A549 (cell line): ENCODE measurements around the gene SLC36A2. TPM values are rescaled to one million over a fixed set of nuclear protein-coding genes. Genes with fewer than 3 reads are reported as not detected.
"Not testable (repeated sequence)": the region's sequence is repeated elsewhere in the genome, so short reads cannot be mapped to it uniquely, and the experiment has no call there.

Source experiments
- ATAC-seq, 2 experiments: fragments of 200-7000 bp in 1 of 2; fragments of >200 bp in 1 of 2; cut with Nextera tagmentation in 1 of 2; cut with Tn5 transposase in 1 of 2; 3 replicates each; pipeline versions ENCODE4 v1.8.0 to v1.9.1; 2018 to 2020; ENCODE audit warnings: mild to moderate bottlenecking in 1 of 2, moderate library complexity in 1 of 2
- CTCF ChIA-PET: fragments of 300-600 bp; sonication (Branson Sonifier 250); formaldehyde crosslinking; extraction: SDS; loops from one replicate; lab custom pipeline; 2021; ENCODE audit warnings: antibody characterized with exemption, inconsistent platforms; lab: Yijun Ruan, JAX
- POLR2A ChIA-PET: fragments of 350-600 bp; formaldehyde crosslinking; extraction: SDS; loops from one replicate; lab custom pipeline; 2021; ENCODE audit warnings: antibody characterized with exemption, inconsistent platforms; lab: Yijun Ruan, JAX
- DNase-seq, 2 experiments: peaks; one replicate each; pipeline versions ENCODE4 v3.0.0 to v3.0.0-alpha.2; 2011 to 2016; ENCODE audit warnings: low read depth in 1 of 2, low spot score in 1 of 2
- FAIRE-seq: peaks from 2 replicates; lab custom pipeline; 2011; peaks lifted over from hg19 to GRCh38; lab: Jason Lieb, UNC
- H3K27ac ChIP-seq, 2 experiments: fragments of >200 bp; sonication (Bioruptor Twin); formaldehyde crosslinking; 3 replicates each; pipeline ENCODE4 v1.5.1; 2016 to 2017
- H3K4me1 ChIP-seq: fragments of >200 bp; sonication (Bioruptor Twin); formaldehyde crosslinking; 3 replicates; pipeline ENCODE4 v1.6.1; 2016
- H3K4me2 ChIP-seq: fragments of >200 bp; sonication (Bioruptor Twin); formaldehyde crosslinking; 3 replicates; pipeline ENCODE4 v1.6.1; 2016
- H3K4me3 ChIP-seq: fragments of >200 bp; sonication (Bioruptor Twin); formaldehyde crosslinking; 3 replicates; pipeline ENCODE4 v1.5.1; 2016
- H3K9me3 ChIP-seq: fragments of >200 bp; sonication (Bioruptor Twin); formaldehyde crosslinking; 3 replicates; pipeline ENCODE4 v1.6.1; 2016
- CBX2 ChIP-seq: fragments of 200-600 bp; sonication (generic); IDR thresholded peaks from 2 replicates; pipeline ENCODE4 v1.6.1; 2016; ENCODE audit warnings: low read depth, mild to moderate bottlenecking, borderline replicate concordance
- CBX8 ChIP-seq: fragments of 200-600 bp; sonication (generic); IDR thresholded peaks from 2 replicates; pipeline ENCODE4 v1.6.1; 2016
- CHD2 ChIP-seq: fragments of 150-350 bp; IDR thresholded peaks from 2 replicates; pipeline ENCODE4 v1.6.1; 2014; ENCODE audit warnings: low read length; ENCODE audit not compliant: partially characterized antibody
- ESRRA ChIP-seq: fragments of 150-350 bp; IDR thresholded peaks from 2 replicates; pipeline ENCODE4 v1.6.1; 2014; ENCODE audit warnings: mild to moderate bottlenecking, low read length, borderline replicate concordance
- HEYL ChIP-seq: fragments of 250-450 bp; sonication (Bioruptor Pico); IDR thresholded peaks from 2 replicates; pipeline ENCODE4 v1.8.0; 2021; ENCODE audit warnings: mild to moderate bottlenecking, moderate library complexity
- HOXA7 ChIP-seq: fragments of 250-450 bp; sonication (Bioruptor Pico); IDR thresholded peaks from 2 replicates; pipeline ENCODE4 v1.5.0; 2020; ENCODE audit warnings: mild to moderate bottlenecking, moderate library complexity
- HOXB5 ChIP-seq: fragments of 250-450 bp; sonication (Bioruptor Pico); IDR thresholded peaks from 2 replicates; pipeline ENCODE4 v1.5.0; 2020; ENCODE audit warnings: mild to moderate bottlenecking, moderate library complexity
- MAZ ChIP-seq: fragments of 150-350 bp; IDR thresholded peaks from 2 replicates; pipeline ENCODE4 v1.6.1; 2014; ENCODE audit warnings: antibody characterized with exemption, low read depth, low read length, borderline replicate concordance
- RAD21 ChIP-seq, 2 experiments: fragments of >200 bp in 1 of 2; sonication (Bioruptor Twin) in 1 of 2; formaldehyde crosslinking in 1 of 2; IDR thresholded peaks in 1 of 2; conservative IDR thresholded peaks in 1 of 2; 2 replicates in 1 of 2; 3 replicates in 1 of 2; pipeline ENCODE4 v1.6.1; 2012 to 2018; ENCODE audit warnings: inconsistent platforms in 1 of 2
- RARB ChIP-seq: fragments of 250-450 bp; sonication (Bioruptor Pico); IDR thresholded peaks from 2 replicates; pipeline ENCODE4 v1.8.0; 2021; ENCODE audit warnings: mild to moderate bottlenecking, moderate library complexity
- RCOR1 ChIP-seq: fragments of 150-350 bp; IDR thresholded peaks from 2 replicates; pipeline ENCODE4 v1.6.1; 2014; ENCODE audit warnings: antibody characterized with exemption, low read length, low read depth
- RNF2 ChIP-seq: fragments of 200-600 bp; sonication (generic); IDR thresholded peaks from 2 replicates; pipeline ENCODE4 v1.6.1; 2016; ENCODE audit warnings: low read depth, mild to moderate bottlenecking, antibody characterized with exemption, moderate library complexity, borderline replicate concordance
- WGBS: methylation state at CpG from one replicate; pipeline ENCODE4 v1.1.6; 2017; ENCODE audit errors: missing lambda C conversion rate; 5-methylcytosine and 5-hydroxymethylcytosine counted together
- polyA plus RNA-seq, 4 experiments: library from polyadenylated mRNA; depleted of rRNA in 3 of 4; stranded (reverse); fragments of >200 nt; fragmentation: RNase III in 1 of 4; extraction: RNeasy Plus Mini Kit Qiagen cat#74134 plus additional on column Dnase treatment in 1 of 4; gene quantifications; 2 replicates in 3 of 4; 3 replicates in 1 of 4; pipeline ENCODE4 v1.2.3, GENCODE V29; 2011 to 2017
- TF ChIP-seq, protein P1 (sequence below): IDR thresholded peaks from 2 replicates; pipeline ENCODE4 v1.6.1; 2012; ENCODE audit warnings: low read depth, borderline replicate concordance

SLC36A2 gene
- polyA plus RNA-seq, 2 of the 4 experiments (the other 2 are of a cell fraction) = not detected

DNA sequence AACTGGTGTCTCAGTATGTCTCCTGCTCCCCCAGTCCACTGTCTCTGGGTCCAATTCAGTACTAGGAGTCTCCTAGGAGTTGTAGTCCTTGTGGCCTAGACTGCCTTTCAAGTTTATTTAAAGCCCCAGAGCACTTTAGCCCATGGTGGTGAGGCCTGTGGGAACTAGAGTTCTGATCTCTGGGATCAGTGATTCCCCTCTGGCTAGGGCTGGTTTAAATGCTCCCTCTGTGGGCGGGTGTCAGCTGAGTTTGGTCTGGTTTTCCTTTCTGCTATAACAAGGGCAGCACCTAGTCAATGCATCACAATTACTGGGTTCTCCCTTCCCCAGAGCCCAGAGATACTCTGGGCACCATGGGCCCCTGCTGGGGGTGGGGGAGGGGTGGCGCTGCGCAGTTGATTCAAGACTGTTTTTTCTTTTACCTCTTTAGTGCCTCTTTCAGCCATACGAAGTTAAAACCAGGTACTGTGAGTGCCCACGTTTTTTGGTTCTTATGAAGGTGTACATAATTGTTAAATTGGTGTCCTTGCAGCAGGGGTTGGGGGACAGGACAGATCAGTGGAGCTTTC, 34.5 kb downstream of the SLC36A2 start:
- no peak for ATAC-seq
- TF ChIP-seq CHD2 (no peak), CBX2 (no peak), MAZ (no peak), RNF2 (no peak), HEYL (no peak), RARB (no peak), RAD21 (conservative IDR thresholded peaks at IDR 0.05 in 1 of 2, IDR thresholded peaks at IDR 0.05 in 1 of 2) (no peak), RCOR1 (no peak), ESRRA (no peak)
- no peak for DNase-seq
- no peak overlapping the region for H3K4me2 ChIP-seq
- H3K4me1 ChIP-seq = no peaks in the 10 kb centered on the region
- H3K4me3 ChIP-seq = no peak overlapping the region
- CTCF ChIA-PET = no interaction called here
- H3K9me3 ChIP-seq = peaks cover 4% of the 10 kb centered on the region; the same call in 2 of the 3 replicates
- H3K27ac ChIP-seq = no peak overlapping the region
- no peak for FAIRE-seq
- 35% methylated on average over 5 of the region's 5 CpGs for WGBS
- POLR2A ChIA-PET = no interaction called here

DNA sequence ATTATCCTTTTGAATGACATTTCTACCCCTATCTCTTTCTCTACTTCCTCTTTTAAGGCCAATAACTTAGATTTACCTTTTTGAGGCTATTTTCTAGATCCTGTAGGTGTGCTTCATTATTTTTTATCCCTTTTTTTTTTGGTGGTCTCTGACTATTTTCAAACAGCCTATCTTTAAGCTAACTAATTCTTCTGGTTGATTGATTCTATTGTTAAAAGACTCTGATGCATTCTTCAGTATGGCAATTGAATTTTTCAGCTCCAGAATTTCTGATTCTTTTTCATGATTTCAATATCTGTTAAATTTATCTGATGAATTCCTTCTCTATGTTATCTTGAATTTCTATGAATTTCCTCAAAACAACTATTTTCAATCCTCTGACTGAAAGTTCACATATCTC, 36.4 kb downstream of the SLC36A2 start:
- ATAC-seq (no peak), DNase-seq (no peak), FAIRE-seq (no peak)
- POLR2A ChIA-PET = no interaction called here
- no peak for TF ChIP-seq MAZ
- TF ChIP-seq, protein P1, sequence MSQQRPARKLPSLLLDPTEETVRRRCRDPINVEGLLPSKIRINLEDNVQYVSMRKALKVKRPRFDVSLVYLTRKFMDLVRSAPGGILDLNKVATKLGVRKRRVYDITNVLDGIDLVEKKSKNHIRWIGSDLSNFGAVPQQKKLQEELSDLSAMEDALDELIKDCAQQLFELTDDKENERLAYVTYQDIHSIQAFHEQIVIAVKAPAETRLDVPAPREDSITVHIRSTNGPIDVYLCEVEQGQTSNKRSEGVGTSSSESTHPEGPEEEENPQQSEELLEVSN = no peak
- no peak for TF ChIP-seq HOXA7 (CRISPR knock-in tag)
- Histone ChIP-seq H3K4me1 (no peaks in the 10 kb centered on the region), H3K9me3 (peaks cover 4% of the 10 kb centered on the region; the same call in 2 of the 3 replicates), H3K4me2 (no peak overlapping the region), H3K4me3 (no peak overlapping the region), H3K27ac (no peak overlapping the region)
- CTCF ChIA-PET = no interaction called here

DNA sequence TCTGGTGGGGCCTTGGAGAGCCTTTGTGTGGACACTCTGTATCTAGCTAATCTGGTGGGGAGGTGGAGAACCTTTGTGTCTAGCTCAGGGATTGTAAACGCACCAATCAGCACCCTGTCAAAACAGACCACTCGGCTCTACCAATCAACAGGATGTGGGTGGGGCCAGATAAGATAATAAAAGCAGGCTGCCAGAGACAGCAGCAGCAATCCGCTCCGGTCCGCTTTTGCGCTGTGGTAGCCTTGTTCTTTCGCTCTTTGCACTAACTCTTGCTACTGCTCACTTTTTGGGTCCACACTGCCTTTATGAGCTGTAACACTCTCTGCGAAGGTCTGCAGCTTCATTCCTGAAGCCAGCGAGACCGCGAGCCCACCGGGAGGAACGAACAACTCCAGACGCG, 37.5 kb downstream of the SLC36A2 start:
- CTCF ChIA-PET, POLR2A ChIA-PET, H3K4me2 ChIP-seq, H3K4me3 ChIP-seq, FAIRE-seq, DNase-seq, H3K4me1 ChIP-seq, ATAC-seq, H3K9me3 ChIP-seq, H3K27ac ChIP-seq: not testable (repeated sequence)
- WGBS = 85% methylated on average over 15 of the region's 15 CpGs

DNA sequence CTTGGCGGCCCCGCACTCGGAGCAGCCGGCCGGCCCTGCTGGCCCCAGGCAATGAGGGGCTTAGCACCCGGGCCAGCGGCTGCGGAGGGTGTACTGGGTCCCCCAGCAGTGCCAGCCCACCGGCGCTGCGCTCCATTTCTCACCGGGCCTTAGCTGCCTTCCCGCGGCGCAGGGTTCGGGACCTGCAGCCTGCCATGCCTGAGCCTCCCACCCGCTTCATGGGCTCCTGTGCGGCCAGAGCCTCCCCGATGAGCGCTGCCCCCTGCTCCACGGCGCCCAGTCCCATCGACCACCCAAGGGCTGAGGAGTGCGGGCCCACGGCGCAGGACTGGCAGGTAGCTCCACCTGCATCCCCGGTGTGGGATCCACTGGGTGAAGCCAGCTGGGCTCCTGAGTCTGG, 38.1 kb downstream of the SLC36A2 start:
- H3K9me3 ChIP-seq, H3K4me2 ChIP-seq, FAIRE-seq, H3K4me3 ChIP-seq, H3K4me1 ChIP-seq, H3K27ac ChIP-seq, CTCF ChIA-PET, ATAC-seq, POLR2A ChIA-PET, DNase-seq: not testable (repeated sequence)
- WGBS = 86% methylated on average over 14 of the region's 27 CpGs

DNA sequence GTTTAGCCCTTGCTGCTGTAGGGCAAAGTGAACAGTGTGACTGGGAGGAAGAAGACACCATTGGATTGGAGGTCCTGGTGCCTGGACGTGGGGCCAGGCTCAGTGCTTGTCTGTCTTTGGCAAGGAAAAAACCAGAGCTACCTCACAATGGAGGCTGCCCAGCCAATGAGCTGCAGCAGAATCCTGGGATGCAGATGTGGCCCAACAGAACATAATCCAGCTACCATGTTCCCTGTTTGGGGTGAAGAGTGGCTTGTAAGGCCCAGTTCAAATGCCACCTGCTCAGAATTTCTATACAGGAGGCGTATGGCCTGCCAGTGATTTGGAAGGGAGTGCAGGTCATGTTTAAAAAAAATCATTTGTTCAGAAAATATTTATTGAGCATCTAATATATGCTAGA, 43.7 kb downstream of the SLC36A2 start, which contains the start of gene SLC36A3:
Gene SLC36A3 (minus strand): TSS at position 101 of the 400 bp plus-strand sequence. CDS start 412 bp downstream, outside the sequence.
- no peak for ATAC-seq
- TF ChIP-seq CBX8 (no peak), HOXB5 (no peak)
- FAIRE-seq = no peak
- no peak for DNase-seq
- Histone ChIP-seq H3K4me2 (no peak within 1 kb of the TSS), H3K27ac (no peak within 1 kb of the TSS), H3K9me3 (no peaks in the 10 kb centered on the region), H3K4me3 (no peak within 1 kb of the TSS), H3K4me1 (no peaks in the 10 kb centered on the region)
- POLR2A ChIA-PET = no interaction called here
- CTCF ChIA-PET = no interaction called here
- 10% methylated on average over 2 of the region's 2 CpGs for WGBS
